AG10803 (cell line): ENCODE measurements around the gene VPS37B.

ENCODE experiments used
- DNase-seq: peaks from one replicate; pipeline ENCODE4 v3.0.0; 2010; ENCODE audit warnings: low read depth
- H3K4me3 ChIP-seq: 2 replicates; pipeline ENCODE4 v1.5.1; 2011; ENCODE audit warnings: mild to moderate bottlenecking, low read length, control low read depth
- CTCF ChIP-seq: conservative IDR thresholded peaks from 2 replicates; pipeline ENCODE4 v1.5.1; 2011; ENCODE audit warnings: mild to moderate bottlenecking, low read length, control low read depth, inconsistent platforms

VPS37B gene

GRCh38 chr12:122937622-122938091 lies 41.7 kb upstream of the VPS37B start:
- peak; percentile 47 for DNase-seq
- TF ChIP-seq CTCF = no peak
- H3K4me3 ChIP-seq = no peak overlapping the region

- H3K4me3 ChIP-seq = no peak overlapping the region
- no peak for DNase-seq
- no peak for TF ChIP-seq CTCF
Measured at GRCh38 chr12:122935318-122935717, 39.4 kb upstream of the VPS37B start.

DNA sequence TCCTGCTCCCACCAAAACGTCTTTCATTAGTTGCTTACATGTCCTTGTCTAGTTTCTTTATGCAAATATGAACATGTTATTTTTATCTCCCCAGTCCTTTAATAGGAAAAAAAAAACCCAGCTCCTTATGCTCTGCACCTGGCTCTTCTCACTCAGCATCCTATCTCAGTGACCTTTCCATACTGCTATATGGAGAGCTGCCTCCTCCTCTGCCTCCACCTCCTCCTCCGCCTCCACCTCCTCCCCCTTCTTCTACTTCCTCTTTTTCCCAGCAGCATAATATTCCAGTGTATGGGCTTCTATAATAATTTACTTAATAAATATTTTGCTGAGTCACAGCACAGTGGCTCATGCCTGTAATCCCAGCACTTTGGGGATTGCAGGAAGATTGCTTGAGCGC lies 38.8 kb upstream of the VPS37B start:
- no peak overlapping the region for H3K4me3 ChIP-seq
- TF ChIP-seq CTCF = no peak
- no peak for DNase-seq

DNA sequence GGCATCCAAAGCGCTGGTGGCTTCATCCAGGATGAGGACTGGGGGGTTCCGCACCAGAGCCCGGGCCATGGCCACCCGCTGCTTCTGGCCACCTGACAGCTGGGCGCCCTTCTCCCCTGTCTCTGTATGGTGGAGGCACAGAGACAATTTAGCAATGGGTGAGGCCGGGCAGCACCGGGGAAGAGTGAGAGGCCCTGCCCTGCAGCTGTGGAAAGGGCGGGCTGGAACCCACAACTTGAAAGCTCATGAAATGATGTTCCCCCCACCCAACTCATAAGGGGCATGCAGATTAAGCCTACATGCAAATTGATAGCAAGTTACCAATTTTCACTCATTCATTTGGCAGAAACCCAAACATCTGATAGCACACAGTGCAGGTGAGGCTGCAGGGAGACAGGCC lies 36.3 kb upstream of the VPS37B start:
- TF ChIP-seq CTCF = no peak
- H3K4me3 ChIP-seq = no peak overlapping the region
- DNase-seq = no peak

- H3K4me3 ChIP-seq = no peak overlapping the region
- no peak for DNase-seq
- TF ChIP-seq CTCF = no peak
Measured at GRCh38 chr12:122929812-122930211, 33.9 kb upstream of the VPS37B start.

DNA sequence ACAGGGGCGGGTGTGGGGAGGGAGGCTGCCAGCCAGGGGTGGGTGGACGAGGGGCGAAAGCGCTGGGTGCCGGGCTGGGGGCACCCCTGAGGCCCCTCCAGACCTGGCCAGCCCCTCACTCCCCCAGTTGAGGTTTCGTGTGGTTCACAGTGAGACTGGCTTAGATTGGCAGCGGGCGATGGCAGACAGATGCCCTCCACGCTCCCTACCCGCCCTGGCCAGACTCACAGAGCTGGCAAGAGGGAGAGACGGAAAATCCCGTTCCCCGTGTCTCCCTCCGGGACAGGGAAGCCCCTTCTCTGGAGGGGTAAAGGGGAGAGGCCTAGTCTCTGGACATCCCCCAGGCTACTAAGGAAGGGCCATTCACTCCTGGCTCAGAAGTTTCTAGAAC lies 33.2 kb upstream of the VPS37B start:
- TF ChIP-seq CTCF = no peak
- DNase-seq = no peak

GRCh38 chr12:122928404-122929147 lies 32.7 kb upstream of the VPS37B start:
- no peak overlapping the region for H3K4me3 ChIP-seq
- no peak for DNase-seq

More for the DNA sequence above, 33.2 kb upstream of the VPS37B start:
- no peak overlapping the region for H3K4me3 ChIP-seq

More at GRCh38 chr12:122928404-122929147, 32.7 kb upstream of the VPS37B start:
- no peak for TF ChIP-seq CTCF
